ENCODE results near the gene ASCC1. TPM values are rescaled to one million over a fixed set of nuclear protein-coding genes. Genes with fewer than 3 reads are reported as not detected.

ASCC1 gene
- total and polyA plus RNA-seq, 2 of the 13 experiments (the other 11 are each of a cell fraction or from before 2014, with no cell fraction given) = 21.6 to 30.1 TPM

DNA sequence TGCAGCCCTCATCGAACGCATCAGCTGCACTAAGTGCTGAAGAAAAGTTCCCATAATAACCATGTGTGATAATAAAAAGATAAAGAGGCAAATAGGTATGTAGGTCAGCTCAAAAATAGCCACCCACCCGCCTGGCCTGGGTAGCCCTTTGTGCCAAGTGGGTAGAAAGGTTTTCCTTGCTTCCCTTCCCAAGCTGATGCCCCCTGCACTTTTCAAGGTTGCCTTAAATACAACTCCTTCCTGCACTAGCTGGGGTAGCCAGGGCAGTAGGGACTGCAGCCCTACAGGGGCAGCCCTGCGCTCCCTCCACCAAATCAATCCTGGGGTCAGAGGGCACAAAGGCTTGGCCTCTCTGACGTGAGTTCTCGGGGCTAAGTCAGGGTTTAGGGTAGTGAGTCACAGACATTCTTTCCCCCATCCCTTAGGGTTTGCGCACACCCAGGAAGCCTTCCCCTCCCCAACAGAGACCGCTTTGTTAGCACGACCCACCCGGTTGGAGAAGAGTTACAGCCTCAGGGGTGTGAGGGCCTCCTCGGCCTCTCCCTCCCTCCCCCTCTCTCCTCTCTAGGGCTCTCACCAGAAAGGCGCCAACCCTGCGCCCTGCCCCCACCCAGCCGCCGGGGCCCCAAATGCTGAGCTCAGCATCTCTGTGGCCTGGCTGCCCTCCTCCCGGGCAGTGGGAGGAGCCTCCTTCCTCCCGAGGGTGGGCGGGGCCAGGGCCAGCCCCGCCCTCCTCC, 44.3 kb upstream of the ASCC1 start (continued):
- TF ChIP-seq, protein P1, sequence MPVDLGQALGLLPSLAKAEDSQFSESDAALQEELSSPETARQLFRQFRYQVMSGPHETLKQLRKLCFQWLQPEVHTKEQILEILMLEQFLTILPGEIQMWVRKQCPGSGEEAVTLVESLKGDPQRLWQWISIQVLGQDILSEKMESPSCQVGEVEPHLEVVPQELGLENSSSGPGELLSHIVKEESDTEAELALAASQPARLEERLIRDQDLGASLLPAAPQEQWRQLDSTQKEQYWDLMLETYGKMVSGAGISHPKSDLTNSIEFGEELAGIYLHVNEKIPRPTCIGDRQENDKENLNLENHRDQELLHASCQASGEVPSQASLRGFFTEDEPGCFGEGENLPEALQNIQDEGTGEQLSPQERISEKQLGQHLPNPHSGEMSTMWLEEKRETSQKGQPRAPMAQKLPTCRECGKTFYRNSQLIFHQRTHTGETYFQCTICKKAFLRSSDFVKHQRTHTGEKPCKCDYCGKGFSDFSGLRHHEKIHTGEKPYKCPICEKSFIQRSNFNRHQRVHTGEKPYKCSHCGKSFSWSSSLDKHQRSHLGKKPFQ (CRISPR knock-in tag; IDR thresholded peaks at IDR 0.05; ENCODE audit: insufficient replicate concordance) = peak; percentile 88
- TF ChIP-seq, protein P2, sequence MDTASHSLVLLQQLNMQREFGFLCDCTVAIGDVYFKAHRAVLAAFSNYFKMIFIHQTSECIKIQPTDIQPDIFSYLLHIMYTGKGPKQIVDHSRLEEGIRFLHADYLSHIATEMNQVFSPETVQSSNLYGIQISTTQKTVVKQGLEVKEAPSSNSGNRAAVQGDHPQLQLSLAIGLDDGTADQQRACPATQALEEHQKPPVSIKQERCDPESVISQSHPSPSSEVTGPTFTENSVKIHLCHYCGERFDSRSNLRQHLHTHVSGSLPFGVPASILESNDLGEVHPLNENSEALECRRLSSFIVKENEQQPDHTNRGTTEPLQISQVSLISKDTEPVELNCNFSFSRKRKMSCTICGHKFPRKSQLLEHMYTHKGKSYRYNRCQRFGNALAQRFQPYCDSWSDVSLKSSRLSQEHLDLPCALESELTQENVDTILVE (CRISPR knock-in tag; IDR thresholded peaks at IDR 0.05) = peak; percentile 28; the same call in 1 of the 2 replicates
- TF ChIP-seq GPN1 (CRISPR knock-in tag; IDR thresholded peaks at IDR 0.05; ENCODE audit: borderline replicate concordance) (no peak), MTF1 (CRISPR knock-in tag; IDR thresholded peaks at IDR 0.05) (no peak), TAF15 (IDR thresholded peaks at IDR 0.05; ENCODE audit: low read depth, low read length, poor library complexity, severe bottlenecking) (no peak), ZBTB38 (CRISPR knock-in tag; IDR thresholded peaks at IDR 0.05) (0 out of 2 replicates have a peak, but pooled peaks have one; percentile 42), MBD4 (IDR thresholded peaks at IDR 0.05; ENCODE audit: borderline replicate concordance, low read length) (no peak), RFX5 (IDR thresholded peaks at IDR 0.05; ENCODE audit: low read depth, low read length) (peak; percentile 77; the same call in 1 of the 2 replicates), TBP (CRISPR knock-in tag; IDR thresholded peaks at IDR 0.05) (no peak)
- TF ChIP-seq, protein P3, sequence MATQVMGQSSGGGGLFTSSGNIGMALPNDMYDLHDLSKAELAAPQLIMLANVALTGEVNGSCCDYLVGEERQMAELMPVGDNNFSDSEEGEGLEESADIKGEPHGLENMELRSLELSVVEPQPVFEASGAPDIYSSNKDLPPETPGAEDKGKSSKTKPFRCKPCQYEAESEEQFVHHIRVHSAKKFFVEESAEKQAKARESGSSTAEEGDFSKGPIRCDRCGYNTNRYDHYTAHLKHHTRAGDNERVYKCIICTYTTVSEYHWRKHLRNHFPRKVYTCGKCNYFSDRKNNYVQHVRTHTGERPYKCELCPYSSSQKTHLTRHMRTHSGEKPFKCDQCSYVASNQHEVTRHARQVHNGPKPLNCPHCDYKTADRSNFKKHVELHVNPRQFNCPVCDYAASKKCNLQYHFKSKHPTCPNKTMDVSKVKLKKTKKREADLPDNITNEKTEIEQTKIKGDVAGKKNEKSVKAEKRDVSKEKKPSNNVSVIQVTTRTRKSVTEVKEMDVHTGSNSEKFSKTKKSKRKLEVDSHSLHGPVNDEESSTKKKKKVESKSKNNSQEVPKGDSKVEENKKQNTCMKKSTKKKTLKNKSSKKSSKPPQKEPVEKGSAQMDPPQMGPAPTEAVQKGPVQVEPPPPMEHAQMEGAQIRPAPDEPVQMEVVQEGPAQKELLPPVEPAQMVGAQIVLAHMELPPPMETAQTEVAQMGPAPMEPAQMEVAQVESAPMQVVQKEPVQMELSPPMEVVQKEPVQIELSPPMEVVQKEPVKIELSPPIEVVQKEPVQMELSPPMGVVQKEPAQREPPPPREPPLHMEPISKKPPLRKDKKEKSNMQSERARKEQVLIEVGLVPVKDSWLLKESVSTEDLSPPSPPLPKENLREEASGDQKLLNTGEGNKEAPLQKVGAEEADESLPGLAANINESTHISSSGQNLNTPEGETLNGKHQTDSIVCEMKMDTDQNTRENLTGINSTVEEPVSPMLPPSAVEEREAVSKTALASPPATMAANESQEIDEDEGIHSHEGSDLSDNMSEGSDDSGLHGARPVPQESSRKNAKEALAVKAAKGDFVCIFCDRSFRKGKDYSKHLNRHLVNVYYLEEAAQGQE (IDR thresholded peaks at IDR 0.05; ENCODE audit: borderline replicate concordance in 1 of 2, low read depth in 1 of 2, low read length in 2 of 2) = no peak
- TF ChIP-seq, protein P4, sequence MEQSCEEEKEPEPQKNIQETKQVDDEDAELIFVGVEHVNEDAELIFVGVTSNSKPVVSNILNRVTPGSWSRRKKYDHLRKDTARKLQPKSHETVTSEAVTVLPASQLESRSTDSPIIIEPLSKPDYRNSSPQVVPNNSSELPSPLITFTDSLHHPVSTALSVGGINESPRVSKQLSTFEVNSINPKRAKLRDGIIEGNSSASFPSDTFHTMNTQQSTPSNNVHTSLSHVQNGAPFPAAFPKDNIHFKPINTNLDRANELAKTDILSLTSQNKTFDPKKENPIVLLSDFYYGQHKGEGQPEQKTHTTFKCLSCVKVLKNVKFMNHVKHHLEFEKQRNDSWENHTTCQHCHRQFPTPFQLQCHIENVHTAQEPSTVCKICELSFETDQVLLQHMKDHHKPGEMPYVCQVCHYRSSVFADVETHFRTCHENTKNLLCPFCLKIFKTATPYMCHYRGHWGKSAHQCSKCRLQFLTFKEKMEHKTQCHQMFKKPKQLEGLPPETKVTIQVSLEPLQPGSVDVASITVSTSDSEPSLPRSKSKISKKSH (CRISPR knock-in tag; IDR thresholded peaks at IDR 0.05; ENCODE audit: borderline replicate concordance) = no peak
- TF ChIP-seq, protein P5, sequence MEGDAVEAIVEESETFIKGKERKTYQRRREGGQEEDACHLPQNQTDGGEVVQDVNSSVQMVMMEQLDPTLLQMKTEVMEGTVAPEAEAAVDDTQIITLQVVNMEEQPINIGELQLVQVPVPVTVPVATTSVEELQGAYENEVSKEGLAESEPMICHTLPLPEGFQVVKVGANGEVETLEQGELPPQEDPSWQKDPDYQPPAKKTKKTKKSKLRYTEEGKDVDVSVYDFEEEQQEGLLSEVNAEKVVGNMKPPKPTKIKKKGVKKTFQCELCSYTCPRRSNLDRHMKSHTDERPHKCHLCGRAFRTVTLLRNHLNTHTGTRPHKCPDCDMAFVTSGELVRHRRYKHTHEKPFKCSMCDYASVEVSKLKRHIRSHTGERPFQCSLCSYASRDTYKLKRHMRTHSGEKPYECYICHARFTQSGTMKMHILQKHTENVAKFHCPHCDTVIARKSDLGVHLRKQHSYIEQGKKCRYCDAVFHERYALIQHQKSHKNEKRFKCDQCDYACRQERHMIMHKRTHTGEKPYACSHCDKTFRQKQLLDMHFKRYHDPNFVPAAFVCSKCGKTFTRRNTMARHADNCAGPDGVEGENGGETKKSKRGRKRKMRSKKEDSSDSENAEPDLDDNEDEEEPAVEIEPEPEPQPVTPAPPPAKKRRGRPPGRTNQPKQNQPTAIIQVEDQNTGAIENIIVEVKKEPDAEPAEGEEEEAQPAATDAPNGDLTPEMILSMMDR (CRISPR knock-in tag; IDR thresholded peaks at IDR 0.05) = no peak
- TF ChIP-seq, protein P6, sequence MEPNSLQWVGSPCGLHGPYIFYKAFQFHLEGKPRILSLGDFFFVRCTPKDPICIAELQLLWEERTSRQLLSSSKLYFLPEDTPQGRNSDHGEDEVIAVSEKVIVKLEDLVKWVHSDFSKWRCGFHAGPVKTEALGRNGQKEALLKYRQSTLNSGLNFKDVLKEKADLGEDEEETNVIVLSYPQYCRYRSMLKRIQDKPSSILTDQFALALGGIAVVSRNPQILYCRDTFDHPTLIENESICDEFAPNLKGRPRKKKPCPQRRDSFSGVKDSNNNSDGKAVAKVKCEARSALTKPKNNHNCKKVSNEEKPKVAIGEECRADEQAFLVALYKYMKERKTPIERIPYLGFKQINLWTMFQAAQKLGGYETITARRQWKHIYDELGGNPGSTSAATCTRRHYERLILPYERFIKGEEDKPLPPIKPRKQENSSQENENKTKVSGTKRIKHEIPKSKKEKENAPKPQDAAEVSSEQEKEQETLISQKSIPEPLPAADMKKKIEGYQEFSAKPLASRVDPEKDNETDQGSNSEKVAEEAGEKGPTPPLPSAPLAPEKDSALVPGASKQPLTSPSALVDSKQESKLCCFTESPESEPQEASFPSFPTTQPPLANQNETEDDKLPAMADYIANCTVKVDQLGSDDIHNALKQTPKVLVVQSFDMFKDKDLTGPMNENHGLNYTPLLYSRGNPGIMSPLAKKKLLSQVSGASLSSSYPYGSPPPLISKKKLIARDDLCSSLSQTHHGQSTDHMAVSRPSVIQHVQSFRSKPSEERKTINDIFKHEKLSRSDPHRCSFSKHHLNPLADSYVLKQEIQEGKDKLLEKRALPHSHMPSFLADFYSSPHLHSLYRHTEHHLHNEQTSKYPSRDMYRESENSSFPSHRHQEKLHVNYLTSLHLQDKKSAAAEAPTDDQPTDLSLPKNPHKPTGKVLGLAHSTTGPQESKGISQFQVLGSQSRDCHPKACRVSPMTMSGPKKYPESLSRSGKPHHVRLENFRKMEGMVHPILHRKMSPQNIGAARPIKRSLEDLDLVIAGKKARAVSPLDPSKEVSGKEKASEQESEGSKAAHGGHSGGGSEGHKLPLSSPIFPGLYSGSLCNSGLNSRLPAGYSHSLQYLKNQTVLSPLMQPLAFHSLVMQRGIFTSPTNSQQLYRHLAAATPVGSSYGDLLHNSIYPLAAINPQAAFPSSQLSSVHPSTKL (CRISPR knock-in tag; IDR thresholded peaks at IDR 0.05) = peak; percentile 56; the same call in 1 of the 2 replicates

Data from HepG2 (cell line).